IPS-20b (cell line): ENCODE data around the gene ABAT.
"Not testable (repeated sequence)": the region's sequence is repeated elsewhere in the genome, so short reads cannot be mapped to it uniquely, and the experiment has no call there.

Experiments used
- H3K27ac ChIP-seq: one replicate; pipeline ENCODE4 v1.5.1; 2013; ENCODE audit warnings: low read length
- H3K27me3 ChIP-seq: 2 replicates; pipeline ENCODE4 v1.6.1; 2013; ENCODE audit warnings: mild to moderate bottlenecking, low read length, inconsistent platforms; ENCODE audit not compliant: insufficient read depth
- H3K36me3 ChIP-seq: 2 replicates; pipeline ENCODE4 v1.6.1; 2013; ENCODE audit warnings: low read depth, mild to moderate bottlenecking, inconsistent platforms, low read length, moderate library complexity; ENCODE audit not compliant: insufficient read depth
- H3K4me1 ChIP-seq: 2 replicates; pipeline ENCODE4 v1.6.1; 2013; ENCODE audit warnings: mild to moderate bottlenecking, control low read depth, inconsistent platforms, low read length, moderate library complexity; ENCODE audit not compliant: insufficient read depth
- H3K4me3 ChIP-seq: 2 replicates; pipeline ENCODE4 v1.5.1; 2013; ENCODE audit warnings: mild to moderate bottlenecking, low read length, inconsistent platforms
- H3K9ac ChIP-seq: 2 replicates; pipeline ENCODE4 v1.6.1; 2013; ENCODE audit warnings: low read depth, mild to moderate bottlenecking, inconsistent platforms, low read length, moderate library complexity
- H3K9me3 ChIP-seq: 2 replicates; pipeline ENCODE4 v1.6.1; 2013; ENCODE audit warnings: mild to moderate bottlenecking, low read depth, low read length, inconsistent platforms; ENCODE audit not compliant: insufficient read depth

Gene ABAT

DNA sequence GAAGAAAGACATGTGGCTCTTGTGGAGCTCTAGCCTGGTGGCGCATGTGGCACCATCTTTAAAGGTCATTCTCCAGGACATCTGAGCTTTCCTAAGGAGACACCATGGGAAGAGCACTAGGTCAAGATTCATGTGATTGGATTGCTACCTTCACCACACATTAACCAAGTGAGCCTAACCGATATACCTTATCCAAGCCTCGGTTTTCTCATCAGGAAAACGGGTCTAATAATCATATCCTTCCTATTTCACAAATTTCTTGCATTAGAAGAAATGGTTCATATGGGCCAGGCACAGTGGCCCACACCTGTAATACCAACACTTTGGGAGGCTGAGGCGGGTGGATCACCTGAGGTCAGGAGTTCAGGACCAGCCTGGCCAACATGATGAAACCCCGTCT lies 64.7 kb downstream of the ABAT start:
- Histone ChIP-seq H3K27me3 (no peaks in the 10 kb centered on the region), H3K9me3 (no peaks in the 10 kb centered on the region; the same call in 1 of the 2 replicates), H3K4me1 (no peaks in the 10 kb centered on the region)

DNA sequence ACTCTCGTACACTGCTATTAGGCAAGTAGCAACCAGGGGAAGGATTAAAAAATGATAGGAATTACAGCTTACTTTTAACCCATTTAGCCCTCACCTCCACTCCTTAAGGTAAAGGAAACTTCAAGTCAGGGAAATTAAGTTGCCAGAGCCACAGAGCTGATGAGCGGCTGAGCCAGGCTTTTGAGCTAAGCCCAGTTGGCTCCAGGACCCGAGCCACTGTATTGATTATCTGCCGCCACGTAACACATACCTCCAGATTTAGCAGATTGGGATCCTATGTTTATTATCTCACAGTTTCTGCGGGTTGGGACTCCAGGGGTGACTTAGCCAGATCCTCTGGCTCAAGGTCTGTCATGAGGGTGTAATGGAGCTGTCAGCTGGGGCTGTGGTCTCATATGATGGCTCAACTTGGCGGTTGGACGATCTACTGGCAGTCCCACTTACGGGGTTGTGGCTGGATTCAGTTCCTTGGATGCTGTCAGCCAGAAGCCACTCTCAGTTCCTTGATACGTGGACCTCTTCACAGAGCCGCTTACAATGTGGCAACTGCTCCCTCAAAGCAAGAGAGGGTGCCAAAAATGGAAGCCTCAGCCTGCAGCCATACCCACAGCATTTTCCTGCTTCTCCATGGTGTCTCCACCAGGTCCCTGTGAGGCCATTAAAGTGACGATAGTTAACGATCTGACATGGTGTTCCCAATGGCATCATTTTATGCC lies 65.7 kb downstream of the ABAT start:
- no peak overlapping the region for H3K9ac ChIP-seq
- H3K27ac ChIP-seq = no peak overlapping the region
- H3K9me3 ChIP-seq = no peaks in the 10 kb centered on the region; the same call in 1 of the 2 replicates
- no peaks in the 10 kb centered on the region for H3K36me3 ChIP-seq
- H3K4me1 ChIP-seq = no peaks in the 10 kb centered on the region
- H3K27me3 ChIP-seq = no peaks in the 10 kb centered on the region
- no peak overlapping the region for H3K4me3 ChIP-seq

More for the DNA sequence above, 64.7 kb downstream of the ABAT start:
- H3K27ac ChIP-seq = no peak overlapping the region
- no peak overlapping the region for H3K9ac ChIP-seq
- no peak overlapping the region for H3K4me3 ChIP-seq
- no peaks in the 10 kb centered on the region for H3K36me3 ChIP-seq

DNA sequence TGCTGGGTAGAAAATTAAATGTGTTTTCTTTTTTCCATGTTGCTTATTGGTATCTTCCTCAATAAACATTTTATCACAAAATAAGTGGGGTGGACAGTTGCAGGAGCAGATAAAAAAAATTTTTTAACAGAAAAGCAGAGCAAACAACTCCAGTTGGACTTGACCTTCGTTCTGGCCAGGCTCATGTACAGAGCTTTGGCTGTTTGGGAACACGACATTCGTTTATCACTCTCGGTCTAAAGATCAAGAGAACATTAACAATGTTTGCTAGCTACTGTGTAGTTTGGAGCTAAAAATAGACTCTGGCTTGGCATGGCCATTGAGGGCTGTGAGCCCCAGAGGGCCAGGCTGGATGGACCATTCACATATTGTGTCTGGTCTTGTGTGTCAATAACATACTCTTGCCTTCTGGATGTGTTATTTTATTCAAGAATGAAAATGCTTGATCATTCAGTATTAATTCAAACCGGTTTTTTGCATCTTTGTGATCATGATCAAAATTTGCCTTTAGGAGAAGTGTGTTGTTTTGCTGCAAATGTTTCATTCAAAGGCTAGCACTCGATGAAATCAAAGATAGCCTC lies 66.4 kb downstream of the ABAT start:
- H3K27ac ChIP-seq = no peak overlapping the region
- no peaks in the 10 kb centered on the region for H3K36me3 ChIP-seq
- H3K27me3 ChIP-seq = no peaks in the 10 kb centered on the region
- no peak overlapping the region for H3K9ac ChIP-seq
- H3K4me1 ChIP-seq = no peaks in the 10 kb centered on the region
- no peak overlapping the region for H3K4me3 ChIP-seq
- H3K9me3 ChIP-seq = no peaks in the 10 kb centered on the region; the same call in 1 of the 2 replicates

DNA sequence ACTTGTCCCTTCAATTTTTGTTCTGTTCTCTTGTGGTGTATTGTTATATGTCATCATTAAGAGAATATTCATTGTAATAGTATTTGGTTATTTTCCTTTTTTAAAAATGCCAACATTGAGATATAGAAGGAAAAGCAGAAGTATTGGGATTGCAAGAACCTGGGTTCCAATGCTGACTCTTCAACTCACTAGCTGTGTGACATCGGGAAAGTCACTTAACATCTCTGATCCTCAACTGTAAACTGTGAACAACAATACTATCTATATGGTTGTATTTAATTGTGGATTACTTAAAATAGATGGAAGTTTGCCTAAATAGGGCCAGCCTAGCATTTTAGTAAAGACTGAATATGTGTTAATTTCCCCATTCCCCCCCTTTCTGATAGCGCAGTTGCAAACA lies 67.2 kb downstream of the ABAT start:
- Histone ChIP-seq H3K9me3 (no peaks in the 10 kb centered on the region; the same call in 1 of the 2 replicates), H3K27ac (no peak overlapping the region), H3K4me3 (no peak overlapping the region), H3K9ac (no peak overlapping the region), H3K27me3 (no peaks in the 10 kb centered on the region), H3K36me3 (no peaks in the 10 kb centered on the region), H3K4me1 (no peaks in the 10 kb centered on the region)

DNA sequence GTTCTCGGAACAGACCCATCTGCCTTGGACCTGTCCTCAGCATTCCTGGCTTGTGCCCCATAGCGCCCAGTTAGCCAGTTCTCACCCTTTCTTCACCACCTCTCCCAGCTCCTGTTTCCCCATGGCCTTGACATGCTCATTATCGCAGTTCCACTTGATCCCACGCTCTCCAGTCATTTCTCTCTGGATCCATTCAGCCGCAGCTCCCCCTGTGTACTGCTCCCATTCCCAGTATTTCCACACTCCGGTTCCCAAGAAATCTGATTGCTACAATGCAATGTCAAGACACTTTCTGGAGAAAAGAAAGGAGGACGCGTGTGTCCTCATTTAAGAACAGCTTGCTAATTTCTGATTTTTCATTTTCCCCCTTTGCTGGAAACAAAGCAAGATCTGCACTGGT lies 67.7 kb downstream of the ABAT start:
- Histone ChIP-seq H3K27ac (no peak overlapping the region), H3K9ac (no peak overlapping the region), H3K27me3 (no peaks in the 10 kb centered on the region), H3K4me3 (no peak overlapping the region), H3K4me1 (no peaks in the 10 kb centered on the region), H3K36me3 (no peaks in the 10 kb centered on the region), H3K9me3 (no peaks in the 10 kb centered on the region; the same call in 1 of the 2 replicates)

DNA sequence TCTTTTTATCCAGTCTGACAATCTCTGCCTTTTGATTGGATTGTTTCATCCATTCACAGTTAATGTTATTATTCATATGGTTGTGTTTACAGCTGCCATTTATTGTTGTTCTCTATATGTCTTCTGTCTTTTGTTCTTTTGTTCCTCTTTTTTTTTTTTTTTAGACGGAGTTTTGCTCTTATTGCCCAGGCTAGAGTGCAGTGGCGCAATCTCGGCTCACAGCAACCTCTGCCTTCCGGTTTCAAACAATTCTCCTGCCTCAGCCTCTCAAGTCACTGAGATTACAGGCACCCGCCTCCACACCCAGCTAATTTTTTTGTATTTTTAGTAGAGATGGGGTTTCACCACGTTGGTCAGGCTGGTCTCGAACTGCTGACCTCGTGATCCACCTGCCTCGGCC lies 74.5 kb downstream of the ABAT start:
- H3K36me3 ChIP-seq, H3K27me3 ChIP-seq, H3K9ac ChIP-seq, H3K27ac ChIP-seq, H3K4me1 ChIP-seq, H3K9me3 ChIP-seq, H3K4me3 ChIP-seq: not testable (repeated sequence)

DNA sequence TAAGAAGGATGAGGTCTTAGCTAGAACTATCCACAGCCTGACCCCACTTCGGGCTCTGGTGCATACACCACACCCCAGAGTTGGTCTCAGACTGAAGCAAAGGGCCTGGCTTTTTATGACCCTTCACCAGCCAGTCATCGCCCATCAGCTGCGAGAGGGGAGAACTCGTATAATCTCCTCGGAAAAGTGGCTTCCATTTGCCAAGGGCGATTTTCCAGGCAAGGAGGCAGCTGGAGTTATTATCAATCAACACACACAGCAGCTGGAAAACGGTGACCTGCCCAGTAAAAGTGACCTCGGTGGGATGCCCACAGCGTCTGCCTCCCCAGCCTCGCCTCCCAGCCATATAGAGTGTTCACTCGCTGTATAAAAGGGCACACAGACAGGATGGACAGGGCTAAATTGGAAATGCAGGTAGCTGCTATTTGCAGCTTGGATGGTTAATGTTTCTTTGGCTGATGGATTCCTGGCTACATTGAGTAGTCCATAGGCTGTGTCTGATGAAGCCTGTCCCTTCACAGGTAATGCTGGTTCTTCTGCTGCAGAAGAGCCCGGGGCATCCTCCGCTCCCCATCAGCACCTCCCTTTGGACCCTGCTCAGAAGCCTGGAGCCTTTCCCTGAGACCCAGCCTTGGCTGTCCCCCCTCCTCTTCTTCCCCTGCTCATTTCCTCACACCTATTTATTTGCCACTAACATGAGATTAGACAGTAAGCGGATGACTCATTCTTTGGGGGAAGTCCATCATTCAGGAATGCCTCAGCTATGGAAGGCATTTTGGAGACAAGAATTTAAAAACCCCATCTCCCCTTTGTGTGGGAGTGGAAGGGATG lies 77.3 kb downstream of the ABAT start:
- Histone ChIP-seq H3K9me3 (no peaks in the 10 kb centered on the region), H3K27ac (no peak overlapping the region), H3K4me1 (no peaks in the 10 kb centered on the region), H3K27me3 (no peaks in the 10 kb centered on the region), H3K4me3 (no peak overlapping the region), H3K9ac (no peak overlapping the region), H3K36me3 (no peaks in the 10 kb centered on the region)

DNA sequence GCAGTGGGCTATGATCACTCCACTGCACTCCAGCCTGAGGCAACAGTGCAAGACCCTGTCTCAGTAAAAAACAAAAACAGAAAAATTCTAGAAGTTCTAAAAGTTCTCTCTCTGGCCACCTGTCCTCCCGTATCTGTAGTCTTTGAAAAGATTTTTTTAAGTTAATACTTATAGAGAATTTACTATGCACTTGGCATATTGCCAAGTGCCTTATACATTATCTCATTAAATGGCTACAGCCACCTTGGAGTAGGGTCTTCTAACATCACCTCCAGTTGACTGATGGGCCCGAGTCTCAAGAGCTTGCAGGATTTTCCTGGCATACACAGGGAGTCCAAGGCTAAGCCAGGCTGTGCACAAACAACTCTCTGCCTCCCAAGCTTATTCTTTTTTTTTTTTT lies 78.3 kb downstream of the ABAT start:
- Histone ChIP-seq H3K4me1 (no peaks in the 10 kb centered on the region), H3K9ac (no peak overlapping the region), H3K27ac (no peak overlapping the region), H3K27me3 (no peaks in the 10 kb centered on the region), H3K9me3 (no peaks in the 10 kb centered on the region), H3K4me3 (no peak overlapping the region), H3K36me3 (no peaks in the 10 kb centered on the region)

DNA sequence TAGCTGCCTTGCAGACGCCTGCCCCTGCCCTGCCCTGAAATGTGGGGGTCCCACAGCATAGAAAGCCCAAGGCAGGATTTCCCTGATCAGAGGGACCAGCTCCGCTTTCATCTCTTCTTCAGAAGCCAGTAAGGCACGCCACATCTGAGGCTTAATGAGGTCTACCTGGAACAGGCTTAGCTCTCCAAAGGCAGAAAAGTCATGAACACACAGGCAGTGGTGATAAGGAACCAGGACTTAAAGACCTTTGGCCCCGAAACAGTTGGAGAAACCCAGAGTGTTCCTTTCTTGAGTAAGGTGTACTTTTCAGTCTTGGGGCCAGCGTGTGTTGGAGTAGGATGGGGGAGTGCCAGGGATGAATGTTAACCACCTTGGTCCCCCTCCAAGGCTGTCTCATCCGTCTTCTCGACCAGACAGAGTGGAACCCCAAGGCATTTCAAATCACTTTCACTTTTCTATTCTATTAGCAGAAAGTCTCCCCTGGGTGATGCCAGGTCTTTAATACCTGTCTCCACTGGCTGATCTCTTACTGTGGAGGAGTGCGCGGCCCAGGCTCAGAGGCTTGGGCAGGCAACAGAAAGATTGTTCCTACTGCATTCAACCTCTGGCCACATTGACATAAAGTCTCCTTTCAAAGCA lies 79.1 kb downstream of the ABAT start:
- Histone ChIP-seq H3K9me3 (no peaks in the 10 kb centered on the region), H3K4me3 (no peak overlapping the region), H3K9ac (no peak overlapping the region), H3K36me3 (no peaks in the 10 kb centered on the region), H3K27ac (no peak overlapping the region), H3K4me1 (no peaks in the 10 kb centered on the region), H3K27me3 (no peaks in the 10 kb centered on the region)

DNA sequence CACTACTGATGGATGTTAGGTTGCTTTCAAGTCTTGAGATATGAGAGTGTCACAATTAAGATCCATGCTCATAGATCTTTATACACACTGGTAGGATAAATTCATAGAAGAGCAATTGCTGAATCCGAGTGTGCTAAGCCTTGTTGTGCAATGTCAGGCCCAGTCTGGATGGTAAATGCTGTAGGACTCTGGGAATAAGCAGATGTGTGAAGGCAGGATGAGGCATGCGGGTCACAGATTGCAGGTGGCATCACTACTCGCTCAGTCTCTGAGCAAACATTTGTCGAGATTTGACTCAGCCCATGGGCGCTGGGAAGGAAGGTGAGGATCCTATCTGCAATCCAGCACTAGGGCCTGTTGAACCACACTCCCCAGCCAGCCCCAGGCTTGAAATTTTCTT lies 82.3 kb downstream of the ABAT start:
- no peaks in the 10 kb centered on the region for H3K9me3 ChIP-seq
- no peak overlapping the region for H3K27ac ChIP-seq
- H3K36me3 ChIP-seq = no peaks in the 10 kb centered on the region
- H3K4me1 ChIP-seq = no peaks in the 10 kb centered on the region
- H3K27me3 ChIP-seq = no peaks in the 10 kb centered on the region
- H3K4me3 ChIP-seq = no peak overlapping the region
- no peak overlapping the region for H3K9ac ChIP-seq

DNA sequence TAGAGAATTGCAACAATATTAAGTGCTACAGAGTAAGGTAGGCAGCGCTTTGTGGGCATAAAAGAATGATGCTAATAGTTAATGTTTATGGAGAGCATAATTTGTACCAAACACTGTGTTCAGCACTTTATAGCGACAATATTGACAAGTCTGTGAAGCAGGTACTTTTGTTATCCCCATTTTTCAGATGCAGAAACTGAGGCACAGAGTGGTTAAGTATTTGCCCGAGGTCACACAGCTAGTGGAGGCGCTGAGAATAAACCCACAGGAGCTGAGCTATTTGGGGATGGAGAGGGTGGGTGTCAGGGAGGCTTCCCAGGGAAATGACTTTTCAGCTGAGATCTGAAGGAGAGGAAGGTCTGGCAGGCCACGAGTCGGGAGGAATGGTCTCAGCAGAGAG lies 83.6 kb downstream of the ABAT start:
- H3K9me3 ChIP-seq = no peaks in the 10 kb centered on the region
- H3K36me3 ChIP-seq = no peaks in the 10 kb centered on the region
- no peaks in the 10 kb centered on the region for H3K4me1 ChIP-seq
- H3K9ac ChIP-seq = no peak overlapping the region
- H3K27ac ChIP-seq = no peak overlapping the region
- no peaks in the 10 kb centered on the region for H3K27me3 ChIP-seq
- H3K4me3 ChIP-seq = no peak overlapping the region
